CD4-positive, alpha-beta T cell treated with Interleukin-10 for 1 hour (primary cell): Measurements from ENCODE around the gene PLPPR3.

Experiments used
- DNase-seq: peaks from one replicate; pipeline ENCODE4 v3.0.0-alpha.2; 2020

PLPPR3 gene

DNA sequence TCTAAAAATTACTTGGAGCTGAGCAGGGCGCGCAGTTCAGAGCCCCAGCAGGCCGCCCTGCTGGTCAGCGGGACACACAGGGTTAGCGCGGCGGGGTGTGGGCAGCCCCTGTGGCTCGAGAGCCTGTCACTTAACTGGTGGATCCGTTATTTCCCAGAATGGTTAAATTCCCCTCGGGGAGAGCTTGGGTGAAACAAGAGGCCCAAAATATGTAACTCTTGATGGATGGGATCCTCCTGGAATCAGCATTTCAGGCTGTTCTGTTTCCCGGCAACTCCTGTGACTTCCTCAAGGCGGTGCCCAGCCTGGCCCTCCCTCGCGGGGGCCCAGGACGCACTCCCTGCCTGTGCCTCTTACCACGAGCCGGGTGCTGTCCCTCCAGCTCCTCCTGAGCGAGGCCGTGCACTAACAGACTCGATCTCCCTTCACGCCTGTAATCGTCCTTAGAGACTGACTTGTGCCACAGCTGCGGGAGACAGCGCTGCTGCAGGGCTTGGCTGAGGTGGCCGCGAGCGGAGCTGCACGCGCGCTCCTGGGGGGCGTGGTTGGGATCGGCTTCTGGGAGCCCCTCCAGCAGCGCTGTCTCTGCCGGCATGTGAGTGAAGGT is 14.8 kb downstream of the PLPPR3 start:
- no peak for DNase-seq

DNA sequence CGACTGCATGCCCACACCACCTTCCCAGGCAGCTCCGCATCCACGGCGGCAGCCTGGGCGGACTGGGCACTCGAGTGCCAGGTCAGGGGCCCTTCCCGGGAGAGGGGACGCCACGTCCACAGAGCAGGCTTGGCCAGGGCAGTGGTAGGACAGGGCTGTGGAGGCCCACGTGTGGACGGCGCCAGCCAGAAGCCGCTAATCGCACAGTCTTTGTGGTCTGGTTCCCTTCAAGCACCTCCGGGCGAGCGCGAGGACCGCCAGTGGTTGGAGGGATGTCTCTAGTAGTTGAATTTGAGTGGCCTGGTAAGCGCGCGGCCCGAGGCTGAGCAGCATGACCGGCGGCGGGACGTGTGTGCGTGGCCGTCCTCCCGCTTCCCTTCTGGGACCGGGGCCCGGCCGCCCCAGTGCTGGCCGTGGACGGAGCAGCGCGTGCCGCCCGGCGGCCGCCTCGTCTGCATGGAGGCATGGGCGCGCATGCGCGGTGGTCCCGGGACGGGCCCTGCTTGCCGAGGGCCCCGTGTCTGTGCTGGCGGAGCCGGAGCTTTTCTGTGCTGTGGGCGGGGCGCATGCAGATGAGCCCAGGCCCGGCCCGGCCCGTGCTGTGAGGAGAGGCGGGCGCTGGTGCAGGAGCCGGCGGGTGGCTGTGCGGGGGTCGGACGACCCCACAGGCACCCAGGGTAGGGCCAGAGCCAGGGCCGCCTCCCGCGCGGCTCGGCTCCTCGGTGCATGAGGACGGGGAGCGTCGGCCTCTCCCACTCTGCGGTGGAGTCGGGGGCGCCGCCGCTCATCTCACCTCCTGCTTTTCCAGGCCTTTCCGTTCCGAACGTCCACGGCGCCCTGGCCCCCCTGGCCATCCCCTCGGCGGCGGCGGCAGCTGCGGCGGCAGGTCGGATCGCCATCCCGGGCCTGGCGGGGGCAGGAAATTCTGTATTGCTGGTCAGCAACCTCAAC is 15.9 kb downstream of the PLPPR3 start:
- no peak for DNase-seq

DNA sequence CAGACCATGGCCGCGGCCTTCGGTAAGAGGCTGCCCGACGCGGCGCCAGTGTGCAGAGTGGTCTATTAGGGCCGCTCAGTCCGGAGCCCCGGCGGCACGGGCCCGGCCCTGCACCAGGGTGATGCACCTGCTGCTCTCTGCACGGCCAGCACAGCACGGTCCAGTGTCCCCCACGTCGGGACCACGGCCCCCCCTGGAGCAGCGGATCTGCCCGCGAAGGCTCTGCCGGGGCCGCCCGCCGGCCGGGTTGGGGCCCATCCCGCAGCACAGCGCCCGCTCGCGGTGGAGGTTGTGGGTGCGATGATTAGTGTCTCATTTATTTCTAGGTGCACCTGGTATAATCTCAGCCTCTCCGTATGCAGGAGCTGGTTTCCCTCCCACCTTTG is 16.6 kb downstream of the PLPPR3 start:
- DNase-seq = no peak

DNA sequence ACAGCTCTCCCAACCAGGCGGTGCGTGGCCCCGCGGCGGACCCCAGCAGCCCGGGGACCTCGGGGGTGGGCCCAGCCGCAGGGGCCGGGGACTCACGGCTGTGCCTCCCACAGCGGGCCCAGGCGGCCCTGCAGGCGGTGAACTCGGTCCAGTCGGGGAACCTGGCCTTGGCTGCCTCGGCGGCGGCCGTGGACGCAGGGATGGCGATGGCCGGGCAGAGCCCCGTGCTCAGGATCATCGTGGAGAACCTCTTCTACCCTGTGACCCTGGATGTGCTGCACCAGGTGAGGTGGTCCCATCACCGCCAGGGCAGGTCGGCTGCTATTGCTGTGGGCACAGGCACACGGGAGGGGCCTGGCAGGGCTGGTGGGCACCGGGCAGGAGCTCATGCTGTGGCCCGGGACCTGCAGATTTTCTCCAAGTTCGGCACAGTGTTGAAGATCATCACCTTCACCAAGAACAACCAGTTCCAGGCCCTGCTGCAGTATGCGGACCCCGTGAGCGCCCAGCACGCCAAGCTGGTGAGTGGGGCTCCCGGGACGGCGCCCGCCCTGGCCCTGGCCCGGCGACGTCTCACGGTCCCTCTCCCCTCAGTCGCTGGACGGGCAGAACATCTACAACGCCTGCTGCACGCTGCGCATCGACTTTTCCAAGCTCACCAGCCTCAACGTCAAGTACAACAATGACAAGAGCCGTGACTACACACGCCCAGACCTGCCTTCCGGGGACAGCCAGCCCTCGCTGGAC is 17.2 kb downstream of the PLPPR3 start:
- DNase-seq = no peak

DNA sequence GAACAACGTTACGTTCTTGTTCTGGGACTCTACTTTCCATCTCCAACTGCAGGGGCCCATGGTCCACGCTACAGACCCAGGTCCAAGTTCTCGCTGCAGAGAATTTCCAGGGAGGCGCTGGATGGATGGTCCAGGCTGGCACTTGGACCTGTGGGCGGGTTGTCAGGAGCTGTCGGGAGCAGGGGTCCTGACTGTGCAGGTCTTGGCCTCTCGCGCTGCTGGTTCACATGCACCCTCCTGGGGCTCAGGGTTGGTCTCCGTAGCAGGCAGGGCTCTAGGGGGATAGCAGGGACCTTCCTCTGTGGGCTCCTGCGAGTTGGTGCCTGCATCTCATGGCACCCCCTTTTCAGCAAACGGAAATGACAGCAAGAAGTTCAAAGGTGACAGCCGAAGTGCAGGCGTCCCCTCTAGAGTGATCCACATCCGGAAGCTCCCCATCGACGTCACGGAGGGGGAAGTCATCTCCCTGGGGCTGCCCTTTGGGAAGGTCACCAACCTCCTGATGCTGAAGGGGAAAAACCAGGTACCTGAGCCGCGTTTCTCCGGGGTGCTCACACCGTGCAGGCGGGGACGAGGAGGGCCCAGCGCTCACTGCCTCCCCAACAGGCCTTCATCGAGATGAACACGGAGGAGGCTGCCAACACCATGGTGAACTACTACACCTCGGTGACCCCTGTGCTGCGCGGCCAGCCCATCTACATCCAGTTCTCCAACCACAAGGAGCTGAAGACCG is 17.9 kb downstream of the PLPPR3 start:
- no peak for DNase-seq

DNA sequence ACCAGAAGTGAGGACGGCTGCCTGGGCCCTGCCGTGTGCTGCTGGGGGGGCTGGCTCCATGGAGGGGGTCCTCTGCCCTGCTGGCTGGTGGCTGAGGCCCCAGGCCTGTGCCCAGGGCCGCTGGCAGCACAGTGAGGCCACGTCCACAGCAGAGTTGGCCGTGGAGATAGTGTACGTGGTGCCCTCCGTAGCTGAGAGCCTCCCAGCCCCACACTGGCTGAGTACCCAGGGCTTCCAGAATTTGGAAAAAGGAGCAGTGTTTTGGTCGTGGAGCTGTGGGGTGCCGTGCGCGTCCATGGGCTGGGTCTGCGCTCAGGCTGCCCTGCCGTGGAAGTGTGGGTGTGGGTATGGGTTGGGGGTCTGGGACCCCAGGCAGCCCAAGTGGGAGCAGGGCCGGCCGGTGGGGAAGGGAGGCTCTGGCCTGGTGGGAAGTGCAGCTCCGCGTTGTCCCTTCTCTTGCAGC is 18.6 kb downstream of the PLPPR3 start:
- no peak for DNase-seq

DNA sequence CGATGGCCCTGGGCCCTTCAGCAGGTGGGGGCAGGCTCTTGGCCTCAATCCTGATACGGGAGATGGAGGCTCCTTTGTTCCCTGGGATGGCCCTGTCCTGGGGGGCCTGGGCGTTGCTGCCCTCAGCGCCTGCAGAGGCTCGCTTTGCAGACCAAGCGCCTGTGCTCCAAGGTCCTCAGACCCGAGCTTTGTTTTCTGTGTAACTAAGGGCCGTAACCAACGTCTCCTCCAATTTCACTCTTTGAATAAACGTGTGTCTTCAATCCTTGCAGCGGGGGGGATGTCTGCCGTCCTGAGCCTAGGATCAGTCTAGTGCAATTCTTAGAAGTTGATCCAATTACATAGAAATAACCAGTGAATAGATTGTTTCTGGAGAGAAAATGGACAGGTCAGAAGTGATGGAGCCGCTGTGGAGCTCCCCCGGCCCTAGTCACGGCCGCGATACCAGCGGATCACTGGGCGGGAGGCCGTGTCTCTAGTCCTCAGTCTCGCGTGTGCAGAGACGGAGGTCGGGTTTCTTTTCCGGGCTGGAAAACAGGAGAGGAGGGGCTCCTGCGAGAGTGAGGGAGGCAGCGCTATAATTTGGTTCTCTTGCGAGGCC is 19.2 kb downstream of the PLPPR3 start:
- no peak for DNase-seq

DNA sequence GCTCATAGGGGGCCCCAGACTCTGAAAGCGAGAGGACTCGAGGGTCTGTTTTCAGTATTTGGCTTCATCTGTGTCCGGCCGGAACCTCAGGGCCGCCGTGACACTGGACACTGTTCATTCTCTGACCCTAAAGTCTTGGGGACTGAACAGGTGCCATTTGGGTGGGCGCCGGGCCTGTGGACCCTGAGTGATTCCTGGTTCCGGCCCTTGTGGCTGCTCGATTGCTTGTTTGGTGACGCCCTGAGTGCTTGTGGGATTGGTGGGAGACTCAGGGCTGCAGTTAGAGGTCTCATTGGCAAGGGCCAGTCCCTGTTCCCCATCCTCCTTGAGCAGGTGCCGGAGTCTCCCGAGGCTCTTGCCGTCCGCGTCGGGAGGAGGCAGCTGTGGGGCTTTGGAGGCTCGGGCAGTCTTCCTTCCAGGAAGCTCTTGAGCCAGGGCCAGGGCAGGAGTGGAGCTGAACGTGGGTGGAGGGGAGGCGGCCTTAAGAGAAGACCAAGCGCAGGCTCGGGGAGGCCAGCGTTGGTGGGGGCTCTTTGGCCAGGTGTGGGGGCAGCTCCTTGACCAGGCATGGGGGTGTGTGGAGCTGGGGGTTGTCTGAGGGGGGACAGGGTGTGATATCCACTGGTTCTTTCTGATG is 19.8 kb downstream of the PLPPR3 start:
- DNase-seq = no peak

DNA sequence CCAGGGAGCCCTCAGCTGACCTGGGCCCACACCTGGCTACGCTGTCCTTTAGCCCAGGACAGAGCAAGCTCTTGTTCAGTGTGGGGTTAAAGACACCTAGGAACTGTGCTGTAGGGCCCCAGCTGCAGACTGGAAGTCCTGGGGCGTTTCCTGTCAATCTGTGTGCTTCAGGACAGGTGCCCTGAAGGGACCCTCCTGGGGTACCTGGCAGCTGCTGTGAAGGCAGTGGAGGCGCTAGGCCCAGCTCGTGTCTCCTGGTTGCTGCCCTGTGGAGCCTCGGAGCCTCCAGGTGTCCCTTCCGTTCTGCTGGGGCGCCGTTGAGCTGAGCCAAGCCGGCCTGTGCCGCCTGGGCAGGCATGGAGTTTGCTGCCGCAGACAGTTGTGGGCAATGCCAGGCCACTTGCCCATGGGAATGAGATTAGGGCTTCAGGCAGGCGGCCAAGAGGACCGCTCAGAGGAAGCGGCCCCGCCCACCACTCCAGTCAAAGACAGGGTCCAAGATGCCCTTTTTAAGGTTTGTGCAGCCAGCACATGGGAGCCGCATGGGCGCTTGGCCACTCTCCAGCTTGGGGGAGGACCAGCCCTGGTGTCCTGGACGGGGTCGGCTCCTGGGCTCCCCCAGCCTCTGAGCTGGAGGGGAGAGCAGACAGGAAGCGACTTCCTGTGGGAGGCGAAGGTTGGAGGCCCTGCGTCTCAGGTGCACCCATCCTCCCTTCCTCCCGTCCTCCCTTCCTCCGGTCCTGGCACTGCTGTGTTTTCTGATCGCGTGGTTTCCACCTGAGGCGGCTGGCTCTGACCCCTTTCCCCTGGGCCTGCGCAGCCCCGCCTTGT is 20.5 kb downstream of the PLPPR3 start:
- no peak for DNase-seq

DNA sequence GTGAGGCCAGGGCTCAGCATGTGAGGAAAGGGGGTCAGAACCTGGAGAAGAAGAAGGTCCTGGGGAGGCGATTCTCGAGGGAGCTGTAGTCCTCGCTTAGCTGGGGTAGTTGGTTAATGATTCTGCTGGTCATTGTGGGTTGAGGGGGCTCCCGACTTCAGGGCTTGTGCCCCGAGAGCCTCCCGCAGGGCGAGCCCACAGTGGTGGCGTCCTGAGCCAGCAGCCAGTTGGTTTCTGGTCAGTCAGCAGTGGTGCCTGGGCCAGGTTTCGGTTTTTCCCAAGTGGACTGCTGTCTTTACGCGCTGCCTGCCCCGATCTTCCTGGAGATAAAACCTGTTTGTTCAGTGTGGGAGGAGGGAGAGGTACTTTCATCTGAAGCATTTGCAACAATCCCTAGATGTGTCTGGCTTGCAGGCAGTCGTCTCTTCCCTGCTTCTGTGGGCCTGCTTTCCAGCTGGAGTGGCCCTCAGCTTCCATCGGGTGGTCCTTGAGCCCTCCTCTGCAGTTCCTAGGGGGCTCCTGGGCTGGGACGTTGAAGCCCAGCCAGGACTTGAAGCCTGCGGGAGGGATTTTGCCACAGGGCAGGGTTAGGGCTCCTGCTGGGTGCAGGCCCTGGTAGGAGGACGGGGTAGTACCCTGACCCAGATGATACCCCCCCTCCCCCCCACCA is 21.3 kb downstream of the PLPPR3 start:
- no peak for DNase-seq

DNA sequence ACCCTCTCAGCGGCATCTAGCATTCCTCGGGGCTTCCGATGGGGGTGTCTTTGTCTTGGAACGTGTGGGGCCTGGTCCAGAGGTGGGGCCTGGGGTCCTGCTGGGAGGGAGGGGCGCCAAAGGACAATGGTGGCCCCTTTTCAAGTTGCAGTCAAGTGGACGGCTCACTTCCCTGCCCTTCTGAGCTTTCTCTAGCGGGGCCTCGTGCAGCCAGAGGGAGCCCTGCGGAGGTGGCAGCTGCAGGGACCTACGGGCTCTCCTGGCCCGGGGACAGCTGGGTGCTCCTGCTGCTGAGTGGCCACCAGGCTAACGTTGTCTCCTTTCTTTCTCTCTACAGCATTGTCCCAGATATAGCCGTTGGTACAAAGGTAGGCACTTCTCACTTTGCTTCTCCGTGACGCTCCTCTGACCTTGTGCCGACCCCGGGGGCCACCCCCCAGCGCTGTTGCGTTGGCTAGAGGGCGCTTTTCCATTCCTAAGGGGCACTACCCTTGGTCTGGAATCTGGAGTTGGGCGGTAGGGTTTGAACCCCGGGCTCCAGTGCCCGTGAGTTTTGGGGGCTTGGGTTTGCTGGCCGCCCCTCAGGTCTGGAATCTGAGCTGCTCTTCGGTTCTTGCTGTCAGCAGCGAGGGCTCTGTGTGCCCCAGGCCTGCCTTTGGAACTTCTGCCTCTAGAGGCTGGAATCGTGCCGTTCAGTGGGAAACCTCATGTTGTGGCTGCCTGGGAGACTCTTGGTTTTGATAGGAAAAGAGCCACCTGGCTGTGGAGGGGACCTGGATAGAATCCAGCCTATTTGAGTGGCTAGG is 22.5 kb downstream of the PLPPR3 start:
- DNase-seq = no peak

DNA sequence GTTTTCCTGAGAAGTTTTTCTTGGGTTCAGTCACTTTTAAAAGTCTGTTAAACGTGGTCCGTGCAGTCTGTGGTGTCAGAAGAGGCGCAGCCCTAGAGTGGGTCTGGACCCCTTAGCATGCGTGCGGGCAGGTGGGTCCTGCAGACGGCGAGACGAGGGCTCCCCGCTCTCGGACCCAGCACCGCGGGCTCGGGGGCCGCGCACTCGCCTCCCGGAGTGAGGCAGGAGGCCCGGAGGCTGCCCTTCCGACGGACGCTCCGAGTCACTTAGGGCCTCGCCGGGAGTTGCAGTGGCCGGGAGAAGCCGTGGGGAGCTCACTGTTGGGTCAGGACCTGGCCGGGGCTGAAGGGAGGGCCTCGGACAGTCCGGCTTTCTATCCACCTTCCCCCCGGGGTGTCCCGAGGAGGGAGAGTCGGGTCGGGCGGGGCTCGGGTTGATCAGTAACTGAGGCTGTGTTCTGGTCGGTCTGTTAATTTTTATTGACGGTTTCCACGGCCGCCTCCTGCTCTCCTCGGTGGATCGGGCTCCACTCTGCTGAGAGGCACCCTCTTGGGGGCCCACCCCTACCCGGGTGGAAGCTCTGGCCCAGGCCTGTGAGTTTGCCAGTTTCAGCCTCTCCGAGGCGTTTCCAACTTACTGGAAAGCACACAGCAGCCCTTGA is 23.2 kb downstream of the PLPPR3 start:
- DNase-seq = no peak

DNA sequence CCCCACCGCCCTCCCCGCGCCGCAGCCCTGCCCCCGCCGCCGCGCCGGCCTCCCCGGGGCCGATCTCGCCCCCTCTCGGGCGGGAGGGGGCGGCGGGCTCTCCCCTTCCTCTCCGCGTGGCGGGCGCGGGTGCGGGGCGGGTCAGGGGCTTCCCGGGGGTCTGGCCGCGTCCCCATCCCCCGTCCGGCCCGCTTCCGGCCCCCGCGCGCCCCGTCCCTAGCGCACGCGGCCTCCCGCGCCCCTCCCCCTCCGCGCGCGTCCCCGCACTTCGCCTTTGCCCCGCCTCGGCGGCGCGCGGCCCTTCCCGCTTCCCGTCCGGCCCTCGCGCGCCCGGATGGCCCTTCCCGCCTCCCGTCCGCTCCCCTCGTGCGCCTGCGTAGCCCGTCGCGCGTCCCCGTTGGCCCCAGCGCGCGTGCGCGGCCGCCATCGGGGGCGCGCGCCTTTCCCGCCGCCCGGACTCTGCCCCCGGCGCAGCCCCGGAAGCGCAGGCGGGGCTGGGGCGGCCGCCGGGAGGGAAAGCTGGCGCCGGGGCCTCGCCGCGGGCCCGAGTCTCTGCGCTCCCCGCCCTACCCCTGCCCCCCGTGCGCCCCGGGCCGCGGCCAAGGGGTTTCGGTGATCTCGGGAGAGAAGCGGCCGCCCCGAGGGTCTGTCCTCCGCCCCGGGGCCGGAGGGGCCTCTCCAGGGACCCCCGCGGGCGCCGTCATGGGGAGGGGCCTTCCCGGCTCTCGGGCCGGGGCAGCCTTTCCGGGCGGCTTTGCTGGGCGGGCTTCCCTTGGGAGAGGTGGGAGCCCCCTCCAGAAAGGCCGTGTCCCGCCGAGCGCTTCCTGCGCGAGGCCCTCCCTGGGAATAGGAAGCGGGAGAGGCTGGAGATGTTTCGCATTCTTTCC is 24.0 kb downstream of the PLPPR3 start:
- peak; percentile 90 for DNase-seq

DNA sequence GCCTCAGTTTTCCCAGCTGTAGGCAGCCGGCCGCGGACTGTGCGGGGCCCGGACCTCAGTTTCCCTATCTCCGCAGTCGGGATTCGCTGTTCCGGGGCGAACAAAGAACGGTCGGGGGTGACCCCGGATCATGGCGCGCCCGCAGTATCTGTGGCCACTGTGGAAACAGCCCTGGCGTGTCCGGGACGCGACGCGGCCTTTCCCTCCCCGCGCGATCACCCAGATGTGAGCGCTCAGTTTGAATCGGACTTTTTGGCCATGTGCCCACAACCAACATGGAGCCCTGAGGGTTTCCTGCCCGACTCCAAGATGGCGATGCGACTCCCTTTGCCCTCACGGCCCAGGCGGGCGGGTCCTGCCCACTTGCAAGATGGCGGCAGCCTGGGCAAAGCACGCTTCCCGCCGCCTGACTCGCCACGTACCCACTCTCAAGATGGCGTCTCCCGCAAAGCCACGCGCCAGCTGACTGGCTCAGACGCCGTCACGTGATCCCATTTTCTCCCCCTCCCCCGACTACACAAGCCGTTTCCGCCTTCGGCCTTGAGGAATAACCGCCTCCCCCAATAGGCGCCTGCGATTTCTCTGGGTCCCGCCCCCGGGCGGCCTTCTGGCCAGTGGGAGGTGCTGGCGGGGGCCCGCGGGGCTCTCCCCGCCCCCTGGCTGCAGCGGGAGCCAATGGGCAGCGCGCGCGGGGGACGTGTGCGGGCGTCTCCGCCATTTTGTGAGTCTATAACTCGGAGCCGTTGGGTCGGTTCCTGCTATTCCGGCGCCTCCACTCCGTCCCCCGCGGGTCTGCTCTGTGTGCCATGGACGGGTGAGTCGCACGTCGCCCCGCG is 24.8 kb downstream of the PLPPR3 start, which contains the start of gene PTBP1:
Gene PTBP1, plus strand, starts transcription at position 761 of the 836 bp plus-strand sequence. Its CDS starts 46 bp downstream, at position 807.
- peak; percentile 100 for DNase-seq

DNA sequence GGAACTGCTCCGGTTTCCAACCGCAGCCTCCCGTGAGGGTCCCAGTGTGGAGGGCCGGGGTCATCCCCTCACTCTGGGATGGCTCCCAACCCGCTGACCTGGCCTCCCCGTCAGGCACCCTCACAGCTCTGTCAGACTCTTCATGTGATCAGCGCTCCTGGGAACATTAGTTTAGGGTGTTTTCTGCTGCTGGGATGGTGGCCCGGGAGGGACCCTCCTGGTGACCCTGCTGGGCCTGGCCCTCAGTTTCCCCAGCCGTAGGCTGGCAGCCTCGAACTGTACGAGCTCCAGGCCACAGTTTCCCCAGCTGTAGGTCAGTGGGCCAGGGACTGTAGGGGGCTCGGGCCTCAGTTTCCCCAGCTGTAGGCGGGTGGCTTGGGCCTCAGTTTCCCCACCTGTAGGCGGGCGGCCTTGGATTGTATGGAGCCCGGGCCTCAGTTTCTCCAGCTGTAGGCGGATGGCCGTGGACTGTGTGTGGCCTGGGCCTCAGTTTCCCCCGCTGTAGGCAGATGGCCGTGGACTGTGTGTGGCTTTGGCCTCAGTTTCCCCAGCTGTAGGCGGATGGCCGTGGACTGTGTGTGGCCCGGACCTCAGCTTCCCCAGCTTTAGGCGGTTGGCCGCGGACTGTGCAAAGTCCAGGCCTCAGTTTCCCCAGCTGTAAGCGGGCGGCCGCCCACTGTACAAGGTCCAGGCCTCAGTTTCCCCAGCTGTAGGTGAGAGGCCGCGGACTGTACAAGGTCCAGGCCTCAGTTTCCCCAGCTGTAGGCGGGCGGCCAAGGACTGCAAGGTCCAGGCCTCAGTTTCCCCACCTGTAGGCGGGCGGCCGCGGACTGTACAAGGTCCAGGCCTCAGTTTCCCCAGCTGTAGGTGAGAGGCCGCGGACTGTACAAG is 25.8 kb downstream of the PLPPR3 start:
- no peak for DNase-seq
